Spinal cord (tissue), 10 donors: ENCODE results near the gene WTAP. TPM values are rescaled to one million over a fixed set of nuclear protein-coding genes. Genes with fewer than 3 reads are reported as not detected.
A peak's percentile ranks its signal among the peaks of the same experiment; 100 is the strongest.
"Not testable (repeated sequence)": the region's sequence is repeated elsewhere in the genome, so short reads cannot be mapped to it uniquely, and the experiment has no call there.

ENCODE experiments used
- DNase-seq, 6 donors: peaks; one replicate each; pipeline versions ENCODE4 v3.0.0 to v3.0.0-alpha.2; 2013 to 2015; ENCODE audit warnings: low spot score in 6 of 6, low read depth in 4 of 6
- H3K27ac ChIP-seq: one replicate; pipeline ENCODE4 v1.5.1; 2013; ENCODE audit warnings: low read depth, low read length, control low read depth
- H3K27me3 ChIP-seq: one replicate; pipeline ENCODE4 v1.6.1; 2013; ENCODE audit warnings: low read length; ENCODE audit not compliant: control insufficient read depth, insufficient read depth
- H3K36me3 ChIP-seq: one replicate; pipeline ENCODE4 v1.6.1; 2013; ENCODE audit warnings: low read length; ENCODE audit not compliant: control insufficient read depth, insufficient read depth
- H3K4me1 ChIP-seq: one replicate; pipeline ENCODE4 v1.6.1; 2013; ENCODE audit warnings: low read length; ENCODE audit not compliant: control insufficient read depth, insufficient read depth
- H3K4me3 ChIP-seq: one replicate; pipeline ENCODE4 v1.5.1; 2013; ENCODE audit warnings: low read depth, low read length, control low read depth
- H3K9me3 ChIP-seq: one replicate; pipeline ENCODE4 v1.6.1; 2013; ENCODE audit warnings: low read length; ENCODE audit not compliant: control insufficient read depth, insufficient read depth
- WGBS: methylation state at CpG from one replicate; pipeline ENCODE4 v1.1.5; 2013; ENCODE audit warnings: missing lambda C conversion rate; ENCODE audit not compliant: insufficient coverage; 5-methylcytosine and 5-hydroxymethylcytosine counted together
- polyA plus RNA-seq, 2 donors: library from polyadenylated mRNA; unstranded; fragments of 120-200 nt; gene quantifications; one replicate each; pipeline ENCODE4 v1.2.1, GENCODE V29; 2013; ENCODE audit not compliant: insufficient read length in 2 of 2
- total RNA-seq, 2 donors: library from RNA; depleted of rRNA in 1 of 2; stranded (reverse); fragments of 120-200 nt in 1 of 2; fragments of >200 nt in 1 of 2; gene quantifications; one replicate each; pipeline versions ENCODE4 v1.2.3 to v1.2.4, GENCODE V29; 2013 to 2014
- donor health status: healthy.

Gene WTAP
- total and polyA plus RNA-seq, 4 donors: 81.9 to 98.1 (median 92.3) TPM

DNA sequence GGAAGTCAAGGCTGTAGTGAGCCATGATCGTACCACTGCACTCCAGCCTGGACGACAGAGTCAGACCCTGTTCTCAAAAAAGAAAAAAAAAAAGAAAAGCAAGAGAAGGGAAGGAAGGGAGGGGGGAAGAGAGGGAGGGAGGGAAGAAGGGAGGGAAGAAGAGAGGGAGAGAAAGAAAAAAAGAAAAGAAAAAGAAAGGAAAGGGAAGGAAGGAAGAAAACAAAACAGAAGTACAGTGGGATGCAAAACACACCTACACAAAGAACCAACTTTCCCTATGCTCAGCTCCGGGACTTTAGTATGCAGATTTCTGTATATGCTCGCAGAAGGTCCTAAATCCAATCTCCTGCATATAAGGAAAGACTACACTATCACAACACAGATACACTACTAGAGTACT is 2.5 kb upstream of the WTAP start:
- no peak overlapping the region for H3K27ac ChIP-seq
- 94% methylated on average over 2 of the region's 4 CpGs for WGBS
- H3K4me3 ChIP-seq: no peak overlapping the region
- no peaks in the 10 kb centered on the region for H3K27me3 ChIP-seq
- no peaks in the 10 kb centered on the region for H3K4me1 ChIP-seq
- no peak for DNase-seq
- H3K9me3 ChIP-seq: no peaks in the 10 kb centered on the region
- no peaks in the 10 kb centered on the region for H3K36me3 ChIP-seq

DNA sequence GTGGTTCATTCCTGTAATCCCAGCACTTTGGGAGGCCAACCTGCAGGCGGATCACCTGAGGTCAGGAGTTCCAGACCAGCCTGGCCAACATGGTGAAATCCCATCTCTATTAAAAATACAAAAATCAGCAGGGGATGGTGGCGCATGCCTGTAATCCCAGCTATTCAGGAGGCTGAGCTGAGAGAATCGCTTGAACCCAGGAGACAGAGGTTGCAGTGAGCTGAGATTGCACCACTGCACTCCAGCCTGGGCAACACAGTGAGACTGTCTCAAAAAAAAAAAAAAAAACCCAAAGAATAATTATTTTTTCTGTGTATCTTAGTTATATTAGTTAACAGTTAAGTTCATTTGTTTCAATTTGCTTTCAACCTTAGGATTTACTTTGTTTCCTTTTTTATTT is 2.1 kb upstream of the WTAP start:
- not testable (repeated sequence) for H3K4me3 ChIP-seq, DNase-seq, H3K36me3 ChIP-seq, H3K4me1 ChIP-seq, H3K9me3 ChIP-seq, H3K27me3 ChIP-seq, H3K27ac ChIP-seq
- WGBS: 74% methylated on average over 2 of the region's 3 CpGs

DNA sequence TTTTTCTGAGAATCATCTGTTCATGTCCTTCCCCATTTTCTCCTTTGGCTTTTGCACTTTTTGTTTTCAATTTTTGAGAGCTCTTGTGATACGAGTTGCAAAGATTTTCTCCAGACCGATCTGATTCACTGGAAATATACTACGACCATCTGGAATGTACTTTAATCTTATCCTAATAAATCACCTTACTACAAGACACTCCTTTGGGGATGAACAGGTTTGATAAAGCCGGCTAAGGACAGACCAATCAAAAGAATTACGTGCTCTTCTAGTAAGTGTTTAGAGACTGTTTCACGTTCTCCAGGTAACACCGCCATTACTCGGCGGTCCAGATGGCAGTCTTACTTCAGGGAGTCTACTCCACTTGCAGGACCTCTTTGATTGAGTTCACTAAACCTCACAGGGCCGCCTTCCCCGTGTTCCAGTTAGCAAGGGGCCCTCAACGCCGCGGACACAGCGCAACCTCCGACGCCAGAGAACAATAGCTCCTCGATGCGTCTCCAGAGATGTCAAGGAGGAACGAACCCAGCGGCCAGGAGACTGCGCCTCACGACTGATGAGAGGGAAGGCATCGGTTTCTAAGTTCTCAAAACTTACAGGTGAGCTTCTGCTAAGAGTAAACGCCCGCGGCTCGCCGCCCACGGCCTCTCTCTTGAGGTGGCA is 920 bp upstream of the WTAP start:
- peaks cover 6% of the 10 kb centered on the region for H3K4me1 ChIP-seq
- H3K4me3 ChIP-seq: peak overlapping the region; percentile 96
- H3K9me3 ChIP-seq: no peaks in the 10 kb centered on the region
- H3K27me3 ChIP-seq: no peaks in the 10 kb centered on the region
- H3K36me3 ChIP-seq: peaks cover 4% of the 10 kb centered on the region
- H3K27ac ChIP-seq: peak overlapping the region; percentile 99
- under 1% methylated on average over 26 of the region's 30 CpGs for WGBS
- peak in 3 of 6 donors; percentile 21 to 82 (median 49) for DNase-seq

DNA sequence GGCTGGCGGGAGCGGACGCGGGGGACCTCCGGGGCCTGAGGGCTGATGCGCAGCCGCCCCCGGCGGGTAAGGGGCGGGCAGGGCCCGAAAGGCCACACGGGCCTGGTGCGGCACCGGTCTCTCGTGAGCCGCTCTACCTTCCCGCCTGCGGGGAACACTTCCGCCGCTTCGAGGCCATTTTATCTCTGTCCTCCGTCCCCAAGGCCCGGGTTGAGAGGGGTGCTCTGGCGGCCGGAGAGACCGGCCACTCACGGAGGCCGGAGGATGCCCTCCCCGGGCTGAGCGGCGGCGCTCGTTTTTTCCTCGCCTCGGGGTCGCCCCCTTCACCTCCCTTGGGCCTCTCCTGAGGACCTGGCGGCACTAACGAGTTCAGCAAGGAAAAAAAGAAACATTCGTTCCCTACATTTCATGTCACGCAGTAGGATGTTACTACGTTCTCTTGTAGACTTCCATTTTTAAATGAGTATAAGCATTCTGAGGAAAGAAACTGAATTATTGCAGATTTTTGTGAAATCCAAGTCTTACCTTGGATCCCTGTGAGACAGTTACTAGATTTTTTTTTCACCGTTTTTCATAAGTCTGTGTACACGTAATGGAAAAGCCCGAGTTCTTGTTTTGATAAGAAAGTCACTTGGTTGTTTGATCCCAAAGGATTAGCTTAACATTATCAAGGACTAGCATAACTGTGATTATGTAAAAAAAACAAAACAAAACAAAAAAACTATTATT is 575 bp downstream of the WTAP start:
- DNase-seq: no peak
- Histone ChIP-seq H3K36me3 (peaks cover 4% of the 10 kb centered on the region), H3K4me3 (peak overlapping the region; percentile 96), H3K9me3 (no peaks in the 10 kb centered on the region), H3K4me1 (peaks cover 6% of the 10 kb centered on the region), H3K27ac (peak overlapping the region; percentile 96), H3K27me3 (no peaks in the 10 kb centered on the region)
- WGBS: 0% methylated on average over 36 of the region's 44 CpGs

DNA sequence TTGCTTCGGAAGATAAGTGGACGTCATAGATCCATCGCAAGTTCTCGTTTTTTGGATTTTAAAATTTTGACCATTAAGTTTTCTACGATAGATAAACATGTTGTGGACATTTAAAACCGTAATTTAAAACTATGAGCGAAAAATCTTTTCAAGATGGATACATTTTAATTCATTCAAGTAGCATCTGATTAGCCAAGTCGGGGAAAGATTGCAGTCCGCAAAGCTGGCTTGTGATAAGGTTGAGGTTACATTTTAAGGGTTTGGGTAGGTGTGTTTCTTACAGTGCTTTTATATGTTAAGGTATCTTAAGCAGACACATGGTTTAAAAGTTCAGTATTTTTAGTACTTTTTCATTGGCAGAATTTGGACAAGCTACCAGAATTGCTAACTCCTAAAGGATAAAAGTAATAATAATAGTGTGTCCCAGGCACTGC is 1.2 kb downstream of the WTAP start:
- DNase-seq: peak in 2 of 6 donors; percentile 7 to 17
- H3K9me3 ChIP-seq: no peaks in the 10 kb centered on the region
- H3K27me3 ChIP-seq: no peaks in the 10 kb centered on the region
- peaks cover 4% of the 10 kb centered on the region for H3K36me3 ChIP-seq
- WGBS: 0% methylated on average over 4 of the region's 9 CpGs
- H3K4me3 ChIP-seq: peak overlapping the region; percentile 96
- peaks cover 6% of the 10 kb centered on the region for H3K4me1 ChIP-seq
- H3K27ac ChIP-seq: peak overlapping the region; percentile 96

DNA sequence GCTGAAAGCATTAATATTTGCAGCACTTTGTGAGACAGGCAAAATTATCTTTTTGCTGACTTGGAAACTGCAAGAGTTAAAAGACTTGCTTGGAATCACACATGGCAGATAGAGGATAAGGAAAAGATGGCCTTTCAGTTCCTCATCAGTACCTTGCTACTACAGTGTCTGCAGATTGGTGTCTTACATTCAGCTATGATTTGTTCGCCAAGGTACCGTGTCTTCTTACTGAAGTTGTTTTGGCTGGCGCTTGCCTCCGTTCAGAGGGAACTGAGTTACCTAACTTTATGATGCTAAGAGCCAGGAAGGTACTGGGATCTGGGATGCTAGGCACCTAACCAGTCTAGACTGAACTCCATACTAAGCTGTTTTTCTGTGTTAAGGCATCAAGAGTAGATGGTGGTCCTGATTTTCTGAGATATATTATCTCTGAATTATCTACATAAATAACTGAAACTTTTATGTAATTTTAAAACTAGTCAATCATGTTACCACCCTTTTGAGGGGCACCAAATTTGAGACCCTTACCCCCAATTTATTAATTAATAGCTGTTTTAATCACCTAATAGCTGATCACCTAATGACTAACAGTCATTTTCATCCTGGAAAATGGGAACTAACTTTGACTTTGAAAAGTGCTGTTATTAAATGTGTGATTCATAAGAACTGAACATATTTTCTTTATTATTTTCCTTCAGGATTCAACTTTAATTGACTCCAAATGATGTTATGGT is 2.5 kb downstream of the WTAP start:
- no peaks in the 10 kb centered on the region for H3K9me3 ChIP-seq
- no peak overlapping the region for H3K27ac ChIP-seq
- no CpG with 5 or more reads among the region's 4 CpGs for WGBS
- peak in 2 of 6 donors; percentile 5 to 11 for DNase-seq
- H3K36me3 ChIP-seq: peaks cover 4% of the 10 kb centered on the region
- H3K27me3 ChIP-seq: no peaks in the 10 kb centered on the region
- H3K4me3 ChIP-seq: no peak overlapping the region
- peaks cover 6% of the 10 kb centered on the region for H3K4me1 ChIP-seq

DNA sequence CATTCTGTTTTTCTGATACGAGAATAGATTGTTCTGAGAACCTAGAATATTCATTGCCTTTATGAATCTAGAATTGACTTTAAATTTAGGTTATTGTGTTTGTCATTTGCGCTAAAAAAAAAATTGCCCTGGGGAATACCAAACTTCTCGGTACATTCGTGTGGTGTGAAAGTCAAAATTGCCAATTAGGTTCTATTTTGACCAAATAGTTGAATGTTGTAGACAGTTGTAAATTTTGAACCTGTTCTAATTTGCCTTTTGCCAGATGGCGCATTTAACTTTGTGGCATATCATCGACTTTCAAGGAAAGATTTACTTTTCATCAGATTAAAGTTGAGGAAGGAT is 3.0 kb downstream of the WTAP start:
- H3K27ac ChIP-seq: no peak overlapping the region
- no peaks in the 10 kb centered on the region for H3K9me3 ChIP-seq
- H3K4me3 ChIP-seq: no peak overlapping the region
- 74% methylated on average over 5 of the region's 6 CpGs for WGBS
- peaks cover 6% of the 10 kb centered on the region for H3K36me3 ChIP-seq
- peaks cover 9% of the 10 kb centered on the region for H3K4me1 ChIP-seq
- no peak for DNase-seq
- H3K27me3 ChIP-seq: no peaks in the 10 kb centered on the region

DNA sequence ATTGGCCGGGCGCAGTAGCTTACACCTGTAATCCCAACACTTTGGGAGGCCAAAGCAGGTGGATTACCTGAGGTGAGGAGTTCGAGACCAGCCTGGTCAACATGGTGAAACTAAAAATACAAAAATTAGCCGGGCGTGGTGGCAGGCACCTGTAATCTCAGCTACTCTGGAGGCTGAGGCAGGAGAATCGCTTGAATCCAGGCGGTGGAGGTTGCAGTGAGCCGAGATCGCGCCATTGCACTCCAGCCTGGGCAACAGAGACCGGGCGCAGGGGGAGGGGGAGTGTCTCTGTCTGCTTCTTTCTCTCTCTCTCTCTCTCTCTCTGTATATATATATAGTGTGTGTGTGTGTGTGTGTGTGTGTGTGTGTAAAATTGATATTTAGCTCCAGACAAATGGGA is 5.2 kb downstream of the WTAP start:
- H3K27ac ChIP-seq, H3K4me3 ChIP-seq, H3K4me1 ChIP-seq, H3K9me3 ChIP-seq, H3K27me3 ChIP-seq, DNase-seq, H3K36me3 ChIP-seq: not testable (repeated sequence)
- WGBS: 94% methylated on average over 4 of the region's 12 CpGs

DNA sequence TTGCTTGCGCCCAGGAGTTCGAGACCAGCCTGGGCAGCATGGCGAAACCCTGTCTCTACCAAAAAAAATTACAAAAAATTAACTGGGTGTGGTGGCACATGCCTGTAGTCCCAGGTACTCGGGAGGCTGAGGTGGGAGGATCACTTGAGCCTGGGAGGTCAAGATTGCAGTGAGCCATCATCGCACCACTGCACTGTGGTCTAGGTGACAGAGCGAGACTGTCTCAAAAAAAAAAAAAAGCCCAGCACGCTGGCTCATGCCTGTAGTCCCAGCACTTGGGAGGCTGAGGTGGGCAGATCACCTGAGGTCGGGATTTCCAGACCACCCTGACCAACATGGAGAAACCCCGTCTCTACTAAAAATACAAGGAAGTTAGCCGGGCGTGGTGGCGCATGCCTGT is 6.1 kb downstream of the WTAP start:
- not testable (repeated sequence) for H3K27ac ChIP-seq, H3K27me3 ChIP-seq, H3K9me3 ChIP-seq, H3K4me3 ChIP-seq, H3K4me1 ChIP-seq, H3K36me3 ChIP-seq, DNase-seq
- 100% methylated on average over 3 of the region's 12 CpGs for WGBS
